HL-60/S4 (cell line): Measurements from ENCODE around the gene KRTAP9-4.
"Not testable (repeated sequence)": the region's sequence is repeated elsewhere in the genome, so short reads cannot be mapped to it uniquely, and the experiment has no call there.

ENCODE experiments used
- in situ Hi-C: fragments of 300-500 bp; cut with MboI; formaldehyde crosslinking; loops from 2 replicates; pipeline ENCODE4 v1.14.3; 2022; ENCODE audit warnings: low sequenced_read_pairs

The KRTAP9-4 gene

GRCh38 chr17:41264599-41264998 is 15.1 kb downstream of the KRTAP9-4 start:
- in situ Hi-C loops: no loop called here

- in situ Hi-C loops: no loop called here
Measured at GRCh38 chr17:41265078-41265477, 15.6 kb downstream of the KRTAP9-4 start, which contains the start of gene KRTAP9-6. Gene KRTAP9-6 (plus strand): TSS chr17:41265378. CDS start chr17:41265378, 0 bp downstream.

- in situ Hi-C loops: no loop called here
Measured at GRCh38 chr17:41267711-41268110, 18.2 kb downstream of the KRTAP9-4 start.

- in situ Hi-C loops: not testable (repeated sequence)
Measured at GRCh38 chr17:41271323-41271722, 21.8 kb downstream of the KRTAP9-4 start.

- in situ Hi-C loops: no loop called here
Measured at GRCh38 chr17:41271858-41272257, 22.4 kb downstream of the KRTAP9-4 start.

GRCh38 chr17:41275648-41276190 is 26.2 kb downstream of the KRTAP9-4 start, which contains the start of gene KRTAP9-7:
Gene KRTAP9-7 (plus strand): TSS chr17:41275698. CDS start chr17:41275698, 0 bp downstream.
- in situ Hi-C loops: not testable (repeated sequence)

- in situ Hi-C loops: no loop called here
Measured at GRCh38 chr17:41278176-41278955, 28.9 kb downstream of the KRTAP9-4 start.

GRCh38 chr17:41284043-41284442 is 34.6 kb downstream of the KRTAP9-4 start:
- in situ Hi-C loops: no loop called here

GRCh38 chr17:41284546-41284945 is 35.1 kb downstream of the KRTAP9-4 start:
- in situ Hi-C loops: no loop called here

GRCh38 chr17:41287050-41287449 is 37.6 kb downstream of the KRTAP9-4 start:
- in situ Hi-C loops: no loop called here

- in situ Hi-C loops: no loop called here
Measured at GRCh38 chr17:41294016-41294415, 44.5 kb downstream of the KRTAP9-4 start.

- in situ Hi-C loops: no loop called here
Measured at GRCh38 chr17:41296846-41297245, 47.4 kb downstream of the KRTAP9-4 start.

GRCh38 chr17:41298458-41299135 is 49.1 kb downstream of the KRTAP9-4 start:
- in situ Hi-C loops: no loop called here
